C4-2B (cell line): ENCODE data around the gene PREX1.

ENCODE experiments used
- CTCF ChIP-seq: fragments of 450-650 bp; conservative IDR thresholded peaks from 2 replicates; pipeline ENCODE4 v1.5.1; 2017; ENCODE audit warnings: mild to moderate bottlenecking
- ZFX ChIP-seq: fragments of 450-650 bp; IDR thresholded peaks from 2 replicates; pipeline ENCODE4 v1.6.1; 2017

- no peak for TF ChIP-seq CTCF
- no peak for TF ChIP-seq ZFX
Measured at GRCh38 chr20:48678421-48678820, 149.4 kb downstream of the PREX1 start.
